ENCODE results near the gene MAP3K14.
"Not testable (repeated sequence)": the region's sequence is repeated elsewhere in the genome, so short reads cannot be mapped to it uniquely, and the experiment has no call there.

The MAP3K14 gene

GRCh38 chr17:45315648-45316433 lies 979 bp downstream of the MAP3K14 start:
- DNase-seq (ENCODE audit: low spot score) = no peak

GRCh38 chr17:45314741-45315647 lies 1.8 kb downstream of the MAP3K14 start:
- DNase-seq (ENCODE audit: low spot score) = no peak

GRCh38 chr17:45313996-45314740 lies 2.7 kb downstream of the MAP3K14 start:
- no peak for DNase-seq (ENCODE audit: low spot score)

- no peak for DNase-seq (ENCODE audit: low spot score)
These were observed 3.4 kb downstream of the MAP3K14 start for GRCh38 chr17:45313421-45313771.

GRCh38 chr17:45312477-45313420 lies 4.1 kb downstream of the MAP3K14 start:
- DNase-seq (ENCODE audit: low spot score) = no peak

- no peak for DNase-seq (ENCODE audit: low spot score)
These were observed 4.9 kb downstream of the MAP3K14 start for GRCh38 chr17:45311760-45312476.

GRCh38 chr17:45311401-45311759 lies 5.4 kb downstream of the MAP3K14 start:
- DNase-seq (ENCODE audit: low spot score) = no peak

GRCh38 chr17:45310380-45311324 lies 6.2 kb downstream of the MAP3K14 start:
- no peak for DNase-seq (ENCODE audit: low spot score)

GRCh38 chr17:45309400-45309799 lies 7.4 kb downstream of the MAP3K14 start:
- DNase-seq (ENCODE audit: low spot score) = no peak

- no peak for DNase-seq (ENCODE audit: low spot score)
These were observed 8.0 kb downstream of the MAP3K14 start for GRCh38 chr17:45308840-45309239.

- DNase-seq (ENCODE audit: low spot score) = no peak
These were observed 8.8 kb downstream of the MAP3K14 start for GRCh38 chr17:45308016-45308365.

GRCh38 chr17:45307290-45308015 lies 9.4 kb downstream of the MAP3K14 start:
- DNase-seq (ENCODE audit: low spot score) = no peak

- no peak for DNase-seq (ENCODE audit: low spot score)
These were observed 10.2 kb downstream of the MAP3K14 start for GRCh38 chr17:45306623-45307022.

- DNase-seq (ENCODE audit: low spot score) = no peak
These were observed 10.7 kb downstream of the MAP3K14 start for GRCh38 chr17:45306094-45306493.

GRCh38 chr17:45305530-45306087 lies 11.2 kb downstream of the MAP3K14 start:
- DNase-seq (ENCODE audit: low spot score) = no peak

- no peak for DNase-seq (ENCODE audit: low spot score)
These were observed 14.1 kb downstream of the MAP3K14 start for GRCh38 chr17:45302649-45303173.

- not testable (repeated sequence) for DNase-seq (ENCODE audit: low spot score)
These were observed 14.6 kb downstream of the MAP3K14 start for GRCh38 chr17:45302220-45302619.

- no peak for DNase-seq (ENCODE audit: low spot score)
These were observed 15.1 kb downstream of the MAP3K14 start for GRCh38 chr17:45301674-45302073.

Measured in ecto neural progenitor cell (in vitro differentiated cells).